HG03575 (cell line): ENCODE measurements around the gene PODXL.

Source experiments
- ATAC-seq: cut with Tn5 transposase; IDR thresholded peaks from one replicate; pipeline ENCODE4 v1.9.1; 2021; ENCODE audit not compliant: unreplicated experiment, insufficient number of reproducible peaks, low FRiP score; ENCODE audit errors: extremely low read depth

Gene PODXL

DNA sequence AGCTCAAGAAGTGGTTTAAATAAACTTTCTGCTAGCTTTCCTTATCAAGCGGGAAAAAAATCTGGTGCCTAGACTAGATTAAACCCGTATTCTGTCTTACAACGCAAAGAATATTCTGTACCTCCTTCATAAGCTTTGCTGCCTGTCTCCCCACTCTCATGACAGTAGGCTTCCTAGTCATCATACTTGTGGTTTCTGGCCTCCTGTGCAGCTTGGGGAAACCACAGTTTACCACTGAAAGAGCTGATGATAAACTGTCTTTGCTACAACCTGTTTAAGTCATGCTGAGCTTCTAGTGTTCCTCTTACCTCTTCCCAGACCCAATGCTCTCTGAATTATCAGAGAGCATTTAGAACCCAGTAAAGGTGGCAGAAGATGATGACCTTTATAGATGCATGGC is 55.0 kb downstream of the PODXL start:
- ATAC-seq: no peak

DNA sequence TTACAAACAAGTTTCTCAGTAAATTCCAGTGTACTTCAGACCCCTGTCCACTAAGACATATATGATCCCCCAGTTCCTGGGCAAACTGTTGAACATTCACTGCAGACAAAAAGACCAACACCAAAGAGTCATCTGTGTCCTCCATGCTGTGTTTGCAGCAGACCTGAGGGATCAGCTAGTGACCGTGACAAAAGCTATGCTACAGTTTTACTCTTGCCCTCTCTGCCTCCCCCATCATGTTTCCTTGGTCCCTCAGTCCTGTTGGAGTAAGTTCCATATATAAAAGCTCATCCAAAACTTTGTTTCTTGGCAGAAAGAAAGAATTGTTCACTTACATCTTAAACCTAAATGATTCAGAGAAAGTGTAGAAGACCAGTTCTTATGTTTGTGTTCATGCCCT is 56.1 kb downstream of the PODXL start:
- ATAC-seq: no peak

DNA sequence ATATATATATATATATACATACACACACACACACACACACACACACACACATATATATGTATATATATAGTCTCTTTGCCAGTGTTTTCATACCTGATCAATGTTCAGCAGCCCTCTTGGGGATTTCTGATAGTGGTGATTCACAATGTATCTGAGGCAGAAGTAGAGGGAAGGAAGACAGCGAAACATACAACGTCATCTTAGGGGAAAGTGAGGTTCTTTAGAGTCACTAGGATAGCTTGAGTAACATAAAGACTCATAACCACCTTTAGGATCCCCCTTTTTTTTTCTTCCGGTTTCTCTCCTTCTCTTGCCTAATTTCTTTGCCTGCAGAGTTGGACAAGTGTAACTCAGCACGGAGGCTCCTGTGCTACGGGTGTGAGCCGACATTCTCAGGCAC is 56.6 kb downstream of the PODXL start:
- no peak for ATAC-seq

DNA sequence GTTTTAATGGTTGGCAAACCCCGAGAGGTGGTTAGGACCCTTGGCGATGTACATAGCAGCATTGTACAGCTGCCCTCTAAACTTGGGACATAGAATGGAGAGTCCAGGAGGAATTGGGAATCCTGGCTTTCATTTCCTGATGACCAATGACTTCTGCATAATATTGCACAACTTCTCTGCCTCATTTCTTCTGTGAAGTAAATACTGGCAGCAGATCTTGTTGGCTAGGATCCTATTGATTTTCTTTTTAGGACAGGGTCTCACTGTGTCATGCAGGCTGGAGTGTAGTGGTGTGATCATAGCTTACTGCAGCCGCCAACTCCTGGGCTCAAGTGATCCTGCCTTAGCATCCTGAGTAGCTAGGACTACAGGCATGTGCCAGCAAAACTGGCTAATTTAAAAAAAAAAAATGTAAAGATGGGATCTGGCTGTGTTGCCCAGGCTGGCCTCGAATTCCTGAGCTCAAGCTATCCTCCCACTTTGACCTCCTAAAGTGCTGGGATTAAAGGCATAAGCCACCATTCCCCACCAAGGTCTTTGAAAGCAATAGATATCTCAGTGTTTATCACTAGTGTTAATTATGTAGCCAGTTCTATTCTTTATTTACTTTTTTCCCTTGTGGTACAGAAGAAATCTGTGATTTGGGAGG is 58.1 kb downstream of the PODXL start:
- ATAC-seq: no peak

DNA sequence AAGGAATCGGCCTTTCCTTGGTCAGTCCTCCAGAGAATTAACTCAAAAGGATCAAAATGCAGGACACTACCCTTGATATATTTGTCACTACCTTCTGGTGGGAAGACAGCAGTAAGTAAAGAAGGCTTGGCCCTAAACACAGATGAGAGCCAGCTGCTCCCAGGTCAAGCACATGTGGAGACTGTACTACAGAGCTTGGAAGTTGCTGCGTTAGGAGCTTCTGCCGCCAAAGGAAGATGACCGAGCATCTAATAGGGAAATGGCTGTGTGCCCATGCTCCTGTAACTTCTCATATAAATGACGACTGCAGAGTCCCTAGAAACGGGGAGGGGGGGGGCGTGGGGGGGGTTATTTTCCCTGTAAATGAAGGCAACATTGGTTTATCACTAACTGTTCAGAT is 59.0 kb downstream of the PODXL start:
- ATAC-seq: no peak

DNA sequence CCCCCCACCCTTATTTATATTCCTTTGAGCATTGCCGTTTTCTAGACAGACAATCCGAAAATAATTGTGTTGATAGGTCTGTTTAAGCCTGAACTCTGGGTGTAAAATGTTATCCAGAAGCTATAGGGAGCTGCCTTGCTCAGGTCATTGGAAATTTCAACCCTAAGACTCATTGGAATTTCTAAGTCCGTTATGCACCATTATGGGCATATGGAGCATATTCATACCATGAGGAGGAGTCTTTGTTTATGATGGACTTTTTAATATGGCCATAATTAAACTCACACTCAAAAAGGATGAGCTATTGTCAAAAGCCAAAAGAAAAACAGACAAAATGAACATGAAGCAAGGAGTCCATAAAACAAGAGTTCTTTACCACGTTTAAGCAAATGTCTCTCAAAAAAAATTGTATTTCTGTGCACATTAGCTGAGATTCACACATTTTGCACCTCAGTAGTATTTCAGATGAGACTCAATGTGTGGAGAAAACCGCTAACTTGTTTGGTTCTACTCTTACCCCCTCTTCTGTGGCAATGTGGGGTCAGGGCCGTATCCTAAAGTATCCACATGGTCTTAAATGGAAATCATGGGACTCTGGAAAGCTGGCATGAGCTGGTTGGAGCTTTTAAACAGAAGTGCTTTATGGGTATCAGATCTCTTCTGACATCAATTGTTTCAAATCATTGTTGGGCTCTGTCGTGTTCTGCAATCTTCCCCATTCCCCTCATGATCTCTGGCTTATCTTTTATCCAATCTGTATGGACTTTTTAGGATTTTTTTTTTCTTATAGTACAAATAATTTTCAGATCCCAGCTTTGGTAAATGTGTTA is 60.5 kb downstream of the PODXL start:
- ATAC-seq: no peak

DNA sequence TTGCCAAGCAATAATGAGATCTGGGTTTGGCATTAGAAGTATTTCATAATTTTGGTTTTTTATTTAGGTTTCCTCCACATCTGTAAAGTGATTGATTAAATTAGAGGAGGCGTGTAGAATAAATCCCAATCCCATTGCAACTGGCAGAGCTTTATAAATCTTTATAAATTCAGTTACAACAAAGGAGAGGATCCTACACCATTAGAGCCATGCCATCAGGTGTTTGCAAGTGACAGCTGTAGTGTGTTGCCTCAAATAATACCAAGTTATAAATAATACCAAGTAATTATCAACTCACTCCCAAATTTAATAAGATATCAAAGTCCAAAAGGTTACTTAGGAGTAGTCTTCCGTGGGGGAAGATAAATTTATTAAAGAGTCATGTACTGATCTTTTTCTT is 62.2 kb downstream of the PODXL start:
- ATAC-seq: no peak

DNA sequence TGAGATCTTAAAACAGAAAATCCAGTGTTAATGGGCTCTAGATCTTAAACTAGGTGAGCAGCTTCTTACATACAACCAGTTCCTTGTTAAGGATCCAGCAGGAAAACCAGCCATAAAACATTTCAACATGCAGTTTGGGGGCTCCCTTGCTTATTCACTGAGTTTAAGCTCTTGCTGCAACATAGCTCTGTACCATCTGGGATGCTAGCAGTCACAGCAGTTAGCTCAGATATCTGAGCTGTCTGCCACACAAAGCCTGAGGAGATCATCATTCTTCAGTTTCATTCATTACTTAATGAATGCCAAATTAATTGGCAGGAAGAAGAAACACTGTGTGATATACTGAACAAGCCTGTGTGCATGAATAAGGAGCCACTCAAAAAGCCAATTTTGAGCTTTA is 62.8 kb downstream of the PODXL start:
- no peak for ATAC-seq

DNA sequence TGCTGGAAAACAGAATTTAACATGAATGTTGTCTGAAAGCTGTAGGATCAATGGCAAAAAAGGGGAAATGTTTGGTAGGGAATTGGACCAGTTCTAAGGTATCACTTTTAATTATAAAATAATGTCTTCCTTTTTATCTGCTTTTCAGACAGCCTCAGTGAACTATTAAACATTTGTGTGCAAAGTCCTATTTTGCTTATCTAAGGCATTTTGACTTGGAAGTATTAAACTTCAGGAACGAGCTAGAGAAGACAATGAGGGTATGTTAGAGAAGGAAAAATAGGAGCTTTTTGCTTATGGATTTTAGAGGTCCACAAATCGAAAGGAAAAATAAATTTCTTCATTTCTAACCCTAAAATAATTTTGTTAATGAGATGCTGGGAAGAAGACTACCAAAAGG is 63.3 kb downstream of the PODXL start:
- no peak for ATAC-seq

DNA sequence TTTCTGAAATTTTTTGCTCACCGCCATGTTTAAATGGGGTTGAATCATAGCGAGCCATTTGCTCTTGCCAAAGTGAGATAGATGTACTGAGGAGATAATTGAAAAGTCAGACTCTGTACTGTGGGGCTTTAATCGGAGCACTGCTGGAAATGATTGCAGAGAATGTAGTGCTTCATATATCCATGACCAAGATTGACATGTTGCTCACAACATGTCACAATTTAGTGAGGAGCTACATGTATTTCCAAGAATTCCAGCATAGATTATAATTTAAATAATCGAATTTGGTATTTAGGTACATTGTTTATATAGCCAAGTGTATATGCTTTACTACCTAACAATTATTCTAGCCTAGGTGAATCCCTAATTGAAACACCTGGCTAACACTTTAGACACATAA is 66.5 kb downstream of the PODXL start:
- no peak for ATAC-seq

DNA sequence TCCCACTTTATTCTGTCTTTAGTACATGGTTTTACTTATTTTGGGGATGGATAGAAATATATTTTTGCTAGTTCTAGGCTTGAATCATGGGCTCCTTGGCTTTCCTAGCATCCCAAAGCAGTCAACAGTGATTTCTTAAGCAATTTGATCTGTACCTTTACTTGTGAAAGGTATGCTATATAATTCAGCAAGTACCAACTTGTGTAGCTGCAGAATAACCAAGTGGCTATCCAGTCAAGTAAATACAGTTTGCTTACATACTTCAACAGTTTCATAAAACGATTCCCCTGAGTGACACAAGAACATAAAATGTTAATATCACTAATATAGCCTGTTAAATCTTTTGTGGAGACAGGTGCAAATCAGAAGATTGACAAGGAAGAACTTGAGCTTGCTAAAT is 67.2 kb downstream of the PODXL start:
- ATAC-seq: no peak

DNA sequence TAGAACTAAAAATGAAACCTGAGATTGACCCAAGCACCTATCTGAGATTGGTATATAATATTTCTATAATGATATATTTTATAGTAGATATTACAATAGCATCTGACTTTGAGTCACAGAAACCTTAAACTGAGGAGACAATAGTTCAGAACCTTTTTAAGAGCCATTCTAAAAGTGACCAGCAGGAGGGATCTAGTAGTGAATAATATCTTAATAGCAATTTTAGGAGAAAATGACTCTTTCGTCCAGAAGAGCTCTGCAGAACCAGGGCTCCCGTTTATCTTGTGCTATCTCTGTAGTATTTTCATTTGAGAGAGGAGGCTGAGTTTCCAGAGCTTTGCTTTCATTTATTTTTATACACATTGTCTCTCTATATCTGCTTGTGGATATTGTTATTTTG is 68.1 kb downstream of the PODXL start:
- no peak for ATAC-seq

DNA sequence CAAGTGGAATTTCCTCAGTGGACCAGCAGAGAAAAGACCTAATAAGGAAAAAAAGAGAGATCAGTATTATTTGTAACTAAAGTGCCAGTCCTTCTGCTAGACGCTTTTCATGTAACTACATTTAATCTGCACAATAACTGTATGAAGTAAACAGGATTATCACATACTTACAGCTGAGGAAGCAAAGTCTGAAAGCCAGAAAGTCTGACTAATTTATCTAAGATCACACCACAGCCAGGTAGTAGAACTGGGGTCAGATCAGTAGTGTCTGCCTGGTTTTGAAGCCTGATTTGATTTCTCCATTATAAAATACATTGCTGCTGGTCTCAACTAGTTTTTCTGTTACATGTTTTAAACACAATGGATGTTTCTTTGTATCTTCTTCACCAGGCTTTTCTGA is 69.2 kb downstream of the PODXL start:
- ATAC-seq: no peak

DNA sequence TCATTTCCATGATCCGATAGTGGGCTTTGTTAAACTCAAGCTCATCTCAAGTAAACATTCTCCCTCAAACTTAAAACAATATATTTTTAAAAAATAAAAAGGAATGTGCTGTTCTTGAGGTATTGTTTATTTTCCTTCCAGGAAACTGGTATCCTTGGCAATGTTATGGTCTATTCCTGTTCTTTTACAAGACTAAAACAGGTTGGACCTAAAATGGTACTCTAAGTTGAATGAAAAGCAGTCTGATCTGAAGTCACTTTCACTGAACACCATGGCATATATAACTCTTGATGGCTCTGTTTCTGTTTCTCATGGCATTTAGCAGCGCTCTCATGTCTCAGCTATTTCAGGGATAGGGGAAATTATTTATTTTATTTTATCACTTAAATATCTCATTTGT is 70.1 kb downstream of the PODXL start:
- ATAC-seq: no peak

DNA sequence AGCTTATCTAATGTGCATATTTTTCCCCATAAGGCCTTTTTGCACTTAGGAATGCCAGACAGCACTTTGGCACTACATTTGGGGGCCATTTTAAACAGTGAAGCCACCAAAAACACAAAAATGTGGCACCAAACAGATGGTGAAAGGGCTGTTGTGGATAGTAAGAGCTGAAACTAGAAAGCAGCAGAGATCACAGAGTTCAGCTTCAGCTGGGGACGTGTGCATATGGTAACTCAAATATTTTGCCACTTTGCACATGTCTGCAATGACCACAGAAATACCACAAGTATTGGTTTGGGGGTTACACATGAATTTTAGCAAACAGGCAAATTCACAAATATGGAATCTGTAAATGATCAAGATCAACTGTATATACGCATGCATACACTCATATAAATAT is 72.8 kb downstream of the PODXL start:
- no peak for ATAC-seq

DNA sequence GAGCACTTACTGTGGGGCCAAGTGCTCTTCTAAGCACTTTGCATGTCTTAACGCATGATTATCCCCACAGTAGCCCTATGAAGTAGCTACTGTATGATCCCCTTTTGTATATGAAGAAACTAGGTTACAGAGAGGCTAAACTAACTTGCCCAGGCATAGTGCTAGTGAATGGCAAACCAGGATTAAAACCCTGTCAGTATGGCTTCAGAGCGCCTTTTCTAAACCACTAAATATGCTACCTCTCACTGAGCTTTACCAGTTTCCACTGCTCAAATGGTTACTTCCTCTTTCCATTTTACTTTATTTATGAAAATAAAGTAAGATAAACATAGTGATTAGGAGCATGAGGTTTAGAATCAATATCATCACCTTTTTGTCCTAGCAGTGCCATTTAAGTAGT is 73.6 kb downstream of the PODXL start:
- no peak for ATAC-seq

DNA sequence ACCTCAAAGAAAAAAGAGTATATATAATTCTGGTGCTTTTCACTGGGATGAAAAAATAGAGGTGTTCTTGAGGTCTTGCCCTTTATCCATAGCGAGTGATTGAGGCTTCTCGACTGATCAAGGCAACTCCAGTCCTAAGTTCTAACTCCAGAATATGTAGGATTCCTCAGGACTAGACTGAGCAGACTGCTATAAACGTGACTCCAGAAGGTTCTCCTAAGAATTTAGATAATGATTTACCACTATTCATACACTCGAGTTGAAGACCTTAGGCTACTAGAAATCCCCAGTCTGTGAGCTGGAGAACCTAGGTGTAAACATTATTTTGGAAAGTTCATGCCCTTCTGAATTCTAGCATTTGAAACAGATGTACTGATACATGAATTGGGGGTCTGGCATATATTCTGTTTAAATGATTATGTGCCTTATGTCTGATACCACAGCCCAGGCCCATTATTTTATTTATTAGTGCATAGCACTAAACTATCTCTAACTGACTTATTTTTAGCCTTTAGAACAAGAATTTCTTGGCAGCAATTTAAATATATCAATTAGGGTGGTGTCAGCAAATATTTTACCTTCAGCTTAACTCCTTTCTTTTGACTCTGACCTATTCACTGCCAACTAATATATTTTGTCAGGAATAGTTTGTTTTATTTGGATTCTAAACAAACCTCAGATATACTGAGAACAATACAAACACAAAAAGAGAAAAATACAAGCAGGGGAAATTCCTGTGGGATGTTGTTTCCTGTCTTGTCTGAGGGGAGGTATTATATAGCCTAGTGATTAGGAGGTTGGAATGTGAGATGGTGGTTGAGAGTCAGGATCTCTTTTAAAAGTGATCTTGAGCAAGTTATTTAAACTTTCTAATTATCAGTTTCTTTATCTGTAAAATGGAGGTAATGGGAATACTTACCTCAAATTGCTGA is 75.8 kb downstream of the PODXL start:
- ATAC-seq: no peak

DNA sequence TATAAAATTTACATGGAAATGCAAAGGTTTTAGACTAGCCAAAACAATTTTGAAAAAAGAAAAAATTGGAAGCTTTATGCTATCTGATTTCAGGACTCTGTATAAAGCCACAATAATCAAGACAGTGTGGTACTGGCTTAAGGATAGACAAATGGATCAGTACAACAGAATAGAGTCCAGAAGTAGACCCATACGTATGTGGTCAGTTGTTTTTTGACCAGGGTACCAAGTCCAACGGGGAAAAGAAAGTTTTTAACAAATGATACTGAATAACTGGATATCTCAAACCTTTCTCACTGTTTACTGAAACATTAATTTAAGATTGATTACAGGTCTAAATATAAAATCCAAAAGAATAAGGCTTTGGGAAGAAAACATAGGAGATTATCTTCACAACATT is 79.7 kb downstream of the PODXL start:
- no peak for ATAC-seq

DNA sequence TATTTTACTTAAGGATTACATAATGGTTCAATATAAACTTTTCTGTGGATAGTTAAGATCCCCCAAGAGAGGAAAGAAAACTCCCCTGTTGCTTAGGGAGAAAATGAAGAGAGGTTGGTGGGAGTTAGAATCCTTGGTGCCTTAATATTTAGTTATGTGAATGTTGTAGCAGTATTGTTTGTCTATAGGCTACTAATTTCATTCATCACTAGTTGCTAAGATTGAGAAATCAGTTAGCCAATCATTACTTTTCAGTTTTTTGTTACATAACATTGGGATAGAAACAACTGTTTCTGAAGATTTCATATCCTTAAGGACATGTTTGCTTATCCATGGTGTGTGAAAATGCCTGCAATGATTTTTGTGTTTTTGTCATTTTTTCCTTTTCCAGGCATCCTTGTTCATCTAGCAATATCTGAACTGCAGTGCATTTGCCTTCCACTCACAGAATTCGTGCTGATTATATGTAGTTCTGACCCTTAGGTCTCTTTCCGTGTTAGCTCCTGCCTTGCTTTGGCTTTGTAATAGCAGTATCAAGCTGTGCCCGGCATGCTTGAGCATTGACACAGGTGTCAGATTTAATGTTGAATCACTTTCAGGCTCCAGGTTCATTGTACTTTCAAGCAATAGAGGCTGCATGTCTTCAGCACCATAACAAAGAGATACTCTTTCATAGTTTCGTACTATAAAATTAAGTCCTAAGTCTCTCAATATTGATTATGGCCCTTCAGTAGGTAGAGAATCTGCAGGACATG is 85.0 kb downstream of the PODXL start:
- no peak for ATAC-seq
